ENCODE data around the gene RELT. TPM values are rescaled to one million over a fixed set of nuclear protein-coding genes. Genes with fewer than 3 reads are reported as not detected.

The RELT gene
- total and polyA plus RNA-seq, 2 donors (not counting 1 experiment from before 2014, with no cell fraction given), result 71.6 to 92.4 TPM

- no peak overlapping the region for H3K27ac ChIP-seq (ENCODE audit: low read length in 2 of 2)
- no peak overlapping the region for H3K4me3 Mint-ChIP-seq
- H3K36me3 ChIP-seq (replicated peaks in 1 of 2; ENCODE audit: control extremely low read depth in 1 of 2, control insufficient read depth in 1 of 2, extremely low read depth in 1 of 2, insufficient read depth in 2 of 2, low read length in 1 of 2), result peaks cover 4 to 34% of the 10 kb centered on the region in 2 experiments
- no peaks in the 10 kb centered on the region for H3K79me2 ChIP-seq (ENCODE audit: control insufficient read depth, insufficient read depth, low read length)
- peaks cover 7% of the 10 kb centered on the region for H3K4me1 Mint-ChIP-seq
- intact Hi-C loops (cut with micrococcal nuclease), result no loop called here
- no peaks in the 10 kb centered on the region for H3K9me3 Mint-ChIP-seq (ENCODE audit: insufficient read depth)
- ChIA-PET POLR2A (no interaction called here), CTCF (interaction anchor here (0.6 to 1.8 kb wide), 3 partner anchors 22 to 1419 kb away, joined by 3 to 9 read pairs (median 3); no protein-coding TSS in a partner anchor)
- no CpG with 5 or more reads among the region's 4 CpGs for WGBS (ENCODE audit: insufficient coverage)
- no peaks in the 10 kb centered on the region for H3K9me3 ChIP-seq (ENCODE audit: control extremely low read depth in 1 of 3, control insufficient read depth in 2 of 3, insufficient read depth in 1 of 3, low read length in 2 of 3)
- ATAC-seq (ENCODE audit: low read depth) (no peak), DNase-seq (no peak)
- H3K4me2 ChIP-seq (replicated peaks; ENCODE audit: low read depth, low read length, poor library complexity, severe bottlenecking), result no peak overlapping the region
- H3K27ac Mint-ChIP-seq, result no peak overlapping the region
- no peak overlapping the region for H2AFZ ChIP-seq (ENCODE audit: insufficient read depth, low read depth, low read length, poor library complexity, severe bottlenecking)
- H3K27me3 Mint-ChIP-seq, result no peaks in the 10 kb centered on the region
- TF ChIP-seq EZH2 (IDR thresholded peaks at IDR 0.05; ENCODE audit: borderline replicate concordance, insufficient read depth, low read depth, low read length, poor library complexity, severe bottlenecking) (no peak), CTCF (IDR thresholded peaks at IDR 0.05) (no peak)
- no peaks in the 10 kb centered on the region for H3K27me3 ChIP-seq (replicated peaks in 1 of 4; ENCODE audit: control extremely low read depth in 1 of 4, control insufficient read depth in 3 of 4, insufficient read depth in 4 of 4, low read length in 3 of 4)
- H4K20me1 ChIP-seq (ENCODE audit: control insufficient read depth, insufficient read depth, low read length, poor library complexity, severe bottlenecking), result no peaks in the 10 kb centered on the region
- H3K4me1 ChIP-seq (ENCODE audit: control insufficient read depth in 2 of 2, insufficient read depth in 2 of 2, low read length in 2 of 2), result no peaks in the 10 kb centered on the region
- H3K4me3 ChIP-seq (ENCODE audit: control extremely low read depth in 1 of 5, extremely low read depth in 1 of 5, insufficient read depth in 1 of 5, low read depth in 2 of 5, low read length in 4 of 5), result no peak overlapping the region
- H3K9ac ChIP-seq (ENCODE audit: low read length), result no peak overlapping the region
Observed at GRCh38 chr11:73415854-73416615, 39.8 kb downstream of the RELT start.

GRCh38 chr11:73416786-73417185 lies 40.6 kb downstream of the RELT start:
- H3K4me3 Mint-ChIP-seq, result no peak overlapping the region
- POLR2A ChIA-PET, result no interaction called here
- TF ChIP-seq CTCF (IDR thresholded peaks at IDR 0.05) (no peak), EZH2 (IDR thresholded peaks at IDR 0.05; ENCODE audit: borderline replicate concordance, insufficient read depth, low read depth, low read length, poor library complexity, severe bottlenecking) (no peak)
- H3K27me3 ChIP-seq (replicated peaks in 1 of 4; ENCODE audit: control extremely low read depth in 1 of 4, control insufficient read depth in 3 of 4, insufficient read depth in 4 of 4, low read length in 3 of 4), result no peaks in the 10 kb centered on the region
- H3K27ac Mint-ChIP-seq, result no peak overlapping the region
- no peaks in the 10 kb centered on the region for H3K4me1 ChIP-seq (ENCODE audit: control insufficient read depth in 2 of 2, insufficient read depth in 2 of 2, low read length in 2 of 2)
- no peaks in the 10 kb centered on the region for H3K9me3 ChIP-seq (ENCODE audit: control extremely low read depth in 1 of 3, control insufficient read depth in 2 of 3, insufficient read depth in 1 of 3, low read length in 2 of 3)
- WGBS (ENCODE audit: insufficient coverage), result 95% methylated on average over 2 of the region's 2 CpGs
- intact Hi-C loops (cut with micrococcal nuclease), result no loop called here
- CTCF ChIA-PET, result interaction anchor here (0.6 kb wide), 1 partner anchor 1418 kb away, joined by 3 read pairs; no protein-coding TSS in a partner anchor
- no peak overlapping the region for H3K4me2 ChIP-seq (replicated peaks; ENCODE audit: low read depth, low read length, poor library complexity, severe bottlenecking)
- no peaks in the 10 kb centered on the region for H3K9me3 Mint-ChIP-seq (ENCODE audit: insufficient read depth)
- H3K27me3 Mint-ChIP-seq, result no peaks in the 10 kb centered on the region
- ATAC-seq (ENCODE audit: low read depth), result no peak
- no peak overlapping the region for H3K9ac ChIP-seq (ENCODE audit: low read length)
- no peak overlapping the region for H2AFZ ChIP-seq (ENCODE audit: insufficient read depth, low read depth, low read length, poor library complexity, severe bottlenecking)
- H3K27ac ChIP-seq (ENCODE audit: low read length in 2 of 2), result no peak overlapping the region
- no peak for DNase-seq
- no peak overlapping the region for H3K4me3 ChIP-seq (ENCODE audit: control extremely low read depth in 1 of 5, extremely low read depth in 1 of 5, insufficient read depth in 1 of 5, low read depth in 2 of 5, low read length in 4 of 5)
- peaks cover 7% of the 10 kb centered on the region for H3K4me1 Mint-ChIP-seq
- no peaks in the 10 kb centered on the region for H4K20me1 ChIP-seq (ENCODE audit: control insufficient read depth, insufficient read depth, low read length, poor library complexity, severe bottlenecking)
- peaks cover 4 to 33% of the 10 kb centered on the region in 2 experiments for H3K36me3 ChIP-seq (replicated peaks in 1 of 2; ENCODE audit: control extremely low read depth in 1 of 2, control insufficient read depth in 1 of 2, extremely low read depth in 1 of 2, insufficient read depth in 2 of 2, low read length in 1 of 2)
- H3K79me2 ChIP-seq (ENCODE audit: control insufficient read depth, insufficient read depth, low read length), result no peaks in the 10 kb centered on the region
